A673 (cell line): ENCODE measurements around the gene NEO1. TPM values are rescaled to one million over a fixed set of nuclear protein-coding genes. Genes with fewer than 3 reads are reported as not detected.

Experiments
- BruUV-seq: library from RNA; stranded (reverse); fragments of 400-500 nt; replicated peaks from 2 replicates; lab custom pipeline; 2021; lab: Mats Ljungman, UMichigan
- CTCF ChIA-PET: fragments of 300-600 bp; sonication (Branson Sonifier 250); formaldehyde crosslinking; loops from one replicate; lab custom pipeline; 2022; ENCODE audit warnings: antibody characterized with exemption; lab: Charles Lee
- POLR2A ChIA-PET: fragments of 300-600 bp; sonication (Branson Sonifier 250); formaldehyde crosslinking; loops from one replicate; lab custom pipeline; 2022; ENCODE audit warnings: antibody characterized with exemption; ENCODE audit not compliant: low non-redundant PET; lab: Charles Lee
- DNase-seq: peaks from one replicate; pipeline ENCODE4 v3.0.0-alpha.2; 2015; ENCODE audit warnings: low spot score
- H3K27ac ChIP-seq: fragments of 200-600 bp; sonication (generic); 2 replicates; pipeline ENCODE4 v1.5.1; 2016; ENCODE audit warnings: mixed run types, low read depth, mild to moderate bottlenecking, mixed read lengths, antibody characterized with exemption, low read length; ENCODE audit not compliant: poor library complexity, severe bottlenecking
- H3K27me3 ChIP-seq: fragments of 200-600 bp; sonication (generic); replicated peaks from 2 replicates; pipeline ENCODE4 v1.6.1; 2017; ENCODE audit warnings: mixed run types, low read depth, mild to moderate bottlenecking, mixed read lengths, antibody characterized with exemption, low read length; ENCODE audit not compliant: insufficient read depth, poor library complexity
- H3K36me3 ChIP-seq: fragments of 200-600 bp; sonication (generic); 2 replicates; pipeline ENCODE4 v1.6.1; 2016; ENCODE audit warnings: mixed run types, mild to moderate bottlenecking, mixed read lengths, antibody characterized with exemption, low read length; ENCODE audit not compliant: insufficient read depth, poor library complexity, severe bottlenecking
- H3K4me1 ChIP-seq: fragments of 200-600 bp; sonication (generic); 2 replicates; pipeline ENCODE4 v1.6.1; 2017; ENCODE audit warnings: mixed run types, mild to moderate bottlenecking, mixed read lengths, antibody characterized with exemption, low read length; ENCODE audit not compliant: insufficient read depth, poor library complexity, severe bottlenecking
- H3K4me3 ChIP-seq: fragments of 200-600 bp; sonication (generic); 2 replicates; pipeline ENCODE4 v1.5.1; 2016; ENCODE audit warnings: low read depth, mixed run types, mild to moderate bottlenecking, mixed read lengths, low read length; ENCODE audit not compliant: poor library complexity, severe bottlenecking
- H3K9me3 ChIP-seq: fragments of 200-600 bp; sonication (generic); 2 replicates; pipeline ENCODE4 v1.6.1; 2016; ENCODE audit warnings: mixed run types, low read depth, mild to moderate bottlenecking, mixed read lengths, antibody characterized with exemption, low read length; ENCODE audit not compliant: poor library complexity, severe bottlenecking
- CTCF ChIP-seq: fragments of 300-800, 200-600 bp; sonication (generic); conservative IDR thresholded peaks from 2 replicates; pipeline ENCODE4 v1.5.1; 2017; ENCODE audit warnings: low read depth, mild to moderate bottlenecking, antibody characterized with exemption, low read length, moderate library complexity, mixed read lengths
- EZH2 ChIP-seq: fragments of 200-600 bp; sonication (generic); IDR thresholded peaks from 2 replicates; pipeline ENCODE4 v1.6.1; 2017; ENCODE audit warnings: borderline replicate concordance, low read depth, mild to moderate bottlenecking, mixed read lengths, antibody characterized with exemption, low read length; ENCODE audit not compliant: poor library complexity, severe bottlenecking
- intact Hi-C: fragments of 100-400 bp; cut with micrococcal nuclease; formaldehyde crosslinking; loops from one replicate; pipeline ENCODE4 v1.10.0; 2022; ENCODE audit not compliant: unreplicated experiment
- total RNA-seq: library from RNA; stranded (reverse); gene quantifications from 2 replicates; pipeline ENCODE4 v1.2.3, GENCODE V29; 2021

The NEO1 gene
- total RNA-seq, 1 experiment from 2014 or later, result 72.6 TPM

DNA sequence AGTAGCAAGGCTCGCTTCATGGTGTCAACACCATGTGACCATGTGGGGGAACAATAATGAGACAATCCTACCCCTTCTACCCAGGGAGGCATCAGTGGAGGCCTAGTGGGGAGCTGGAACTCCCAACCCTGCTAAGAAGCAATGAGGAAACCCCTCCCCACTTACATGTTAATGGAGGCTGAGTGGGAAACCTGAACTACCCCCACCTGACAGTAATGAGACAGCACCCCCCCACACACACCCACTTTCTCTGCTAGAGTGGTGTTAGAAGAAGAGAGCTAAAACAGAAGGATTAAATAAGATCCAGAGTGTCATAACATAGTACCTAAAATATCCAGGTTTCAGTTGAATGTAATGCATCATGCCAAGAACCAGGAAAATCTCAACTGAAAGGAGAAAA is 78.6 kb downstream of the NEO1 start:
- TF ChIP-seq CTCF (no peak), EZH2 (no peak)
- Histone ChIP-seq H3K36me3 (no peaks in the 10 kb centered on the region), H3K4me1 (no peaks in the 10 kb centered on the region), H3K9me3 (no peaks in the 10 kb centered on the region), H3K27me3 (no peaks in the 10 kb centered on the region), H3K4me3 (no peak overlapping the region), H3K27ac (no peak overlapping the region)
- CTCF ChIA-PET, result no interaction called here
- BruUV-seq, result no TSS peak
- DNase-seq, result no peak
- POLR2A ChIA-PET, result no interaction called here
- intact Hi-C loops, result no loop called here

GRCh38 chr15:73134196-73134595 is 81.9 kb downstream of the NEO1 start:
- BruUV-seq, result no TSS peak
- Histone ChIP-seq H3K4me1 (peaks cover 5% of the 10 kb centered on the region), H3K27ac (no peak overlapping the region), H3K27me3 (no peaks in the 10 kb centered on the region), H3K4me3 (no peak overlapping the region), H3K36me3 (no peaks in the 10 kb centered on the region), H3K9me3 (no peaks in the 10 kb centered on the region)
- DNase-seq, result no peak
- intact Hi-C loops, result no loop called here
- ChIA-PET CTCF (no interaction called here), POLR2A (no interaction called here)
- TF ChIP-seq CTCF, result no peak
- TF ChIP-seq EZH2, result no peak

DNA sequence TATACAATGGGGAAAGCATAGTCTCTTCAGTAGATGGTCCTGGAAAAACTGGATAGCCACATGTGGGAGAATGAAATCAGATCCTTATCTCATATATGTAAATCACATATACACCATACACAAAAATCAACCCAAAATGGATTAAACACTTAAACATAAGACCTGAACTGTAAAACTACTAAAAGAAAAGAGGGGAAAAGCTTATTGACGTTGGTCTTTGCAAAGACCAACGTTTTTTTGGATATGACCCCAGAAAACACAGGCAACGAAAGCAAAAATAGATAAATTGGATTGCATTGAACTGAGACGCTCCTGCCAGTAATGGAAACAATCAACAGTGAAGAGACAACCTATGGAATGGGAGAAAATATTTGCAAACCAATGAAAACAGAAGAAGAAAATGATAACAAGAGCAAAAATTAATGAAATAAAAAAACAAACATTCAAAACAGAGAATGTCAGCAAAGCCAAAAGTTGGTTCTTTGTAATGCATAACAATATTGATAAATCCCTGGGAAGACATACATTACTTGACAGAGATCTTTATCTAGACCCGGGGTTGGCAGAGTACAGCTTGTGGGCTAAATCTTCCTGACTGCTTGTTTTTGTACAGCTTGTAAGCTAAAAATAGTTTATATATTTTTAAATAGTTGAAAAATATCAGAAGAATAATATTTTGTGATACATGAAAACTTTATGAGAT is 86.9 kb downstream of the NEO1 start:
- Histone ChIP-seq H3K27ac (no peak overlapping the region), H3K9me3 (no peaks in the 10 kb centered on the region), H3K27me3 (no peaks in the 10 kb centered on the region), H3K36me3 (no peaks in the 10 kb centered on the region), H3K4me1 (peaks cover 29% of the 10 kb centered on the region), H3K4me3 (no peak overlapping the region)
- no TSS peak for BruUV-seq
- DNase-seq, result peak; percentile 9
- intact Hi-C loops, result no loop called here
- POLR2A ChIA-PET, result no interaction called here
- no peak for TF ChIP-seq CTCF
- no peak for TF ChIP-seq EZH2
- CTCF ChIA-PET, result no interaction called here
